ENCODE measurements around the gene ZKSCAN1.
A peak's percentile ranks its signal among the peaks of the same experiment; 100 is the strongest.

- TF ChIP-seq CTCF (IDR thresholded peaks at IDR 0.05) (peak in 5 of 6 experiments; percentile 17 to 69 (median 40)), POLR2A (IDR thresholded peaks at IDR 0.05) (no peak)
Observed at GRCh38 chr7:100053215-100053614, 37.8 kb downstream of the ZKSCAN1 start.

Measured in esophagus squamous epithelium (tissue), 4 donors.